B cell (primary cell): ENCODE measurements around the gene MANBA. TPM values are rescaled to one million over a fixed set of nuclear protein-coding genes. Genes with fewer than 3 reads are reported as not detected.
"Not testable (repeated sequence)": the region's sequence is repeated elsewhere in the genome, so short reads cannot be mapped to it uniquely, and the experiment has no call there.

Experiments used
- ATAC-seq: fragments of 200-7000 bp; cut with Tn5 transposase; one replicate; pipeline ENCODE4 v1.10.0; 2021; ENCODE audit warnings: low read depth, mild to moderate bottlenecking, moderate number of reproducible peaks, moderate library complexity
- CTCF ChIA-PET: fragments of 350-600 bp; sonication (Branson Sonifier 250); formaldehyde crosslinking; loops from one replicate; lab custom pipeline; 2021; ENCODE audit warnings: antibody characterized with exemption, inconsistent platforms; lab: Charles Lee
- POLR2A ChIA-PET: fragments of 350-600 bp; sonication (Branson Sonifier 250); formaldehyde crosslinking; loops from one replicate; lab custom pipeline; 2021; ENCODE audit warnings: antibody characterized with exemption; lab: Charles Lee
- DNase-seq: peaks from one replicate; pipeline ENCODE4 v3.0.0; 2013
- H2AFZ ChIP-seq: 2 replicates; pipeline ENCODE4 v1.6.1; 2012; ENCODE audit warnings: mild to moderate bottlenecking, low read depth, low read length; ENCODE audit not compliant: insufficient read depth, poor library complexity, severe bottlenecking
- H3K27ac ChIP-seq, 2 donors: 1 replicate in 1 of 2; 2 replicates in 1 of 2; pipeline ENCODE4 v1.5.1; 2012 to 2013; ENCODE audit warnings: low read length in 2 of 2, mild to moderate bottlenecking in 2 of 2, moderate library complexity in 1 of 2
- H3K27me3 ChIP-seq, 4 experiments: fragments of 200-600 bp in 1 of 4; sonication (generic) in 1 of 4; replicated peaks in 1 of 4; 1 replicate in 2 of 4; 2 replicates in 2 of 4; pipeline versions ENCODE4 v1.6.1 to v1.7.0; 2013 to 2016; ENCODE audit warnings: low read length in 3 of 4, mild to moderate bottlenecking in 2 of 4, mixed read lengths in 1 of 4, moderate library complexity in 1 of 4; ENCODE audit not compliant: insufficient read depth in 4 of 4, control insufficient read depth in 3 of 4; ENCODE audit errors: control extremely low read depth in 1 of 4
- H3K36me3 ChIP-seq, 2 experiments: replicated peaks in 1 of 2; 1 replicate in 1 of 2; 2 replicates in 1 of 2; pipeline versions ENCODE4 v1.6.1 to v1.7.1; 2013; ENCODE audit warnings: low read length in 1 of 2; ENCODE audit not compliant: insufficient read depth in 2 of 2, control insufficient read depth in 1 of 2; ENCODE audit errors: control extremely low read depth in 1 of 2, extremely low read depth in 1 of 2
- H3K4me1 ChIP-seq, 2 donors: fragments of 200-600 bp in 1 of 2; sonication (generic) in 1 of 2; 1 replicate in 1 of 2; 2 replicates in 1 of 2; pipeline versions ENCODE4 v1.5.1 to v1.6.1; 2013 to 2017; ENCODE audit warnings: low read length in 2 of 2; ENCODE audit not compliant: control insufficient read depth in 2 of 2, insufficient read depth in 2 of 2
- H3K4me2 ChIP-seq: replicated peaks from 2 replicates; pipeline ENCODE3; 2012; ENCODE audit warnings: mild to moderate bottlenecking, low read depth, low read length; ENCODE audit not compliant: poor library complexity, severe bottlenecking
- H3K4me3 ChIP-seq, 5 experiments: fragments of 200-600 bp in 1 of 5; sonication (generic) in 1 of 5; 1 replicate in 3 of 5; 2 replicates in 2 of 5; pipeline versions ENCODE4 v1.5.1 to v1.7.0; 2011 to 2016; ENCODE audit warnings: low read length in 4 of 5, mild to moderate bottlenecking in 4 of 5, low read depth in 2 of 5, control low read depth in 1 of 5, moderate library complexity in 1 of 5; ENCODE audit not compliant: insufficient read depth in 1 of 5; ENCODE audit errors: control extremely low read depth in 1 of 5, extremely low read depth in 1 of 5
- H3K79me2 ChIP-seq: fragments of 200-600 bp; sonication (generic); one replicate; pipeline ENCODE4 v1.6.0; 2016; ENCODE audit warnings: low read length; ENCODE audit not compliant: control insufficient read depth, insufficient read depth
- H3K9ac ChIP-seq: fragments of 200-600 bp; sonication (generic); 2 replicates; pipeline ENCODE4 v1.6.1; 2017; ENCODE audit warnings: mild to moderate bottlenecking, low read length, moderate library complexity
- H3K9me3 ChIP-seq, 3 donors: one replicate each; pipeline versions ENCODE4 v1.6.1 to v1.7.1; 2013; ENCODE audit warnings: low read length in 2 of 3; ENCODE audit not compliant: control insufficient read depth in 2 of 3, insufficient read depth in 1 of 3; ENCODE audit errors: control extremely low read depth in 1 of 3
- H4K20me1 ChIP-seq: 2 replicates; pipeline ENCODE4 v1.6.0; 2012; ENCODE audit warnings: mild to moderate bottlenecking, low read length; ENCODE audit not compliant: insufficient read depth, control insufficient read depth, poor library complexity, severe bottlenecking
- H3K27ac Mint-ChIP-seq: one replicate; pipeline ENCODE4 v1.8.0; 2021; ENCODE audit warnings: mixed read lengths
- H3K27me3 Mint-ChIP-seq: one replicate; pipeline ENCODE4 v1.8.0; 2021; ENCODE audit warnings: mixed read lengths
- H3K4me1 Mint-ChIP-seq: one replicate; pipeline ENCODE4 v1.8.0; 2021; ENCODE audit warnings: mixed read lengths
- H3K4me3 Mint-ChIP-seq: one replicate; pipeline ENCODE4 v1.8.0; 2021; ENCODE audit warnings: mixed read lengths
- H3K9me3 Mint-ChIP-seq: one replicate; pipeline ENCODE4 v1.8.0; 2022; ENCODE audit warnings: mixed read lengths; ENCODE audit not compliant: insufficient read depth
- CTCF ChIP-seq: fragments of 200-600 bp; IDR thresholded peaks from one replicate; pipeline ENCODE4 v1.8.0; 2022; ENCODE audit warnings: antibody characterized with exemption, mild to moderate bottlenecking
- EZH2 ChIP-seq: IDR thresholded peaks from 2 replicates; pipeline ENCODE4 v1.6.1; 2012; ENCODE audit warnings: borderline replicate concordance, low read depth, mild to moderate bottlenecking, moderate library complexity, low read length; ENCODE audit not compliant: insufficient read depth, poor library complexity, severe bottlenecking
- WGBS: methylation state at CpG from one replicate; pipeline ENCODE4 v1.1.5; 2013; ENCODE audit warnings: missing lambda C conversion rate; ENCODE audit not compliant: insufficient coverage; 5-methylcytosine and 5-hydroxymethylcytosine counted together
- intact Hi-C: fragments of 100-400 bp; cut with micrococcal nuclease; formaldehyde crosslinking; loops from one replicate; pipeline ENCODE4 v1.10.0; 2022
- polyA plus RNA-seq: library from polyadenylated mRNA; depleted of rRNA; stranded (reverse); fragments of >200 nt; gene quantifications from 2 replicates; pipeline ENCODE4 v1.2.3, GENCODE V29; 2012
- total RNA-seq, 2 donors: library from RNA; stranded (reverse); fragments of 120-200 nt in 1 of 2; gene quantifications; 1 replicate in 1 of 2; 2 replicates in 1 of 2; pipeline versions ENCODE4 v1.2.3 to v1.2.4, GENCODE V29; 2013 to 2022

The MANBA gene
- total and polyA plus RNA-seq, 2 donors (not counting 1 experiment from before 2014, with no cell fraction given): 91.6 to 119 TPM

- TF ChIP-seq EZH2 (no peak), CTCF (no peak)
- no peaks in the 10 kb centered on the region for H3K9me3 Mint-ChIP-seq
- no peak overlapping the region for H3K4me3 Mint-ChIP-seq
- no peaks in the 10 kb centered on the region for H3K27me3 ChIP-seq
- ATAC-seq (no peak), DNase-seq (no peak)
- no peak overlapping the region for H3K27ac Mint-ChIP-seq
- no peak overlapping the region for H3K9ac ChIP-seq
- no peak overlapping the region for H2AFZ ChIP-seq
- H4K20me1 ChIP-seq: peaks cover 25% of the 10 kb centered on the region
- 99% methylated on average over 8 of the region's 8 CpGs for WGBS
- H3K4me1 ChIP-seq: no peaks in the 10 kb centered on the region
- H3K4me1 Mint-ChIP-seq: peaks cover 6% of the 10 kb centered on the region
- POLR2A ChIA-PET: no interaction called here
- no peak overlapping the region for H3K27ac ChIP-seq
- peaks cover 9 to 54% of the 10 kb centered on the region in 2 experiments for H3K36me3 ChIP-seq
- no peaks in the 10 kb centered on the region for H3K9me3 ChIP-seq
- intact Hi-C loops: no loop called here
- peaks cover 16% of the 10 kb centered on the region for H3K79me2 ChIP-seq
- H3K27me3 Mint-ChIP-seq: no peaks in the 10 kb centered on the region
- H3K4me3 ChIP-seq: no peak overlapping the region
- H3K4me2 ChIP-seq: no peak overlapping the region
- CTCF ChIA-PET: no interaction called here
Observed at GRCh38 chr4:102722740-102723139, 38.0 kb downstream of the MANBA start.

- 100% methylated on average over 4 of the region's 9 CpGs for WGBS
- H3K27ac ChIP-seq, H3K4me1 ChIP-seq, H3K27ac Mint-ChIP-seq, DNase-seq, H4K20me1 ChIP-seq, H3K4me2 ChIP-seq, ATAC-seq, H3K27me3 Mint-ChIP-seq, H3K9me3 Mint-ChIP-seq, POLR2A ChIA-PET, H3K9ac ChIP-seq, H3K4me3 Mint-ChIP-seq, intact Hi-C loops, H3K4me3 ChIP-seq, CTCF ChIA-PET, H2AFZ ChIP-seq, H3K27me3 ChIP-seq, H3K9me3 ChIP-seq, H3K4me1 Mint-ChIP-seq: not testable (repeated sequence)
- Histone ChIP-seq H3K79me2 (peaks cover 20% of the 10 kb centered on the region), H3K36me3 (peaks cover 10 to 55% of the 10 kb centered on the region in 2 experiments)
Observed at GRCh38 chr4:102718833-102719575, 41.8 kb downstream of the MANBA start.
